DOHH2 (cell line): ENCODE results near the gene ADAMTSL1.

Experiments used
- H3F3A ChIP-seq: fragments of 200-600 bp; sonication (generic), shearing (Covaris generic); 2 replicates; pipeline ENCODE4 v1.6.0; 2016; ENCODE audit warnings: antibody characterized with exemption, mild to moderate bottlenecking; ENCODE audit not compliant: control insufficient read depth, insufficient read depth
- H3K27ac ChIP-seq: fragments of 200-600 bp; sonication (generic); 2 replicates; pipeline ENCODE4 v1.5.1; 2014; ENCODE audit warnings: low read depth, mild to moderate bottlenecking, low read length, moderate library complexity
- H3K27me3 ChIP-seq: fragments of 200-600 bp; sonication (generic); 2 replicates; pipeline ENCODE4 v1.6.1; 2014; ENCODE audit warnings: mild to moderate bottlenecking, low read length, mixed read lengths; ENCODE audit not compliant: control insufficient read depth
- H3K36me3 ChIP-seq: fragments of 200-600 bp; sonication (generic); 2 replicates; pipeline ENCODE4 v1.6.1; 2014; ENCODE audit warnings: mild to moderate bottlenecking, low read length, moderate library complexity, mixed read lengths; ENCODE audit not compliant: control insufficient read depth
- H3K4me1 ChIP-seq: fragments of 200-600 bp; sonication (generic); 2 replicates; pipeline ENCODE4 v1.6.1; 2014; ENCODE audit warnings: mild to moderate bottlenecking, low read length, mixed read lengths; ENCODE audit not compliant: control insufficient read depth
- H3K4me2 ChIP-seq: fragments of 200-600 bp; sonication (generic); 2 replicates; pipeline ENCODE4 v1.6.0; 2014; ENCODE audit warnings: mild to moderate bottlenecking, low read length, moderate library complexity
- H3K4me3 ChIP-seq: fragments of 200-600 bp; sonication (generic); 2 replicates; pipeline ENCODE4 v1.5.1; 2014; ENCODE audit warnings: mild to moderate bottlenecking, low read length, mixed read lengths
- H3K79me2 ChIP-seq: fragments of 200-600 bp; sonication (generic); 2 replicates; pipeline ENCODE4 v1.6.1; 2014; ENCODE audit warnings: mild to moderate bottlenecking, low read length, mixed read lengths; ENCODE audit not compliant: control insufficient read depth
- H3K9me2 ChIP-seq: fragments of 200-600 bp; sonication (generic); replicated peaks from 2 replicates; pipeline ENCODE4 v1.6.1; 2014; ENCODE audit warnings: mild to moderate bottlenecking, low read length, mixed read lengths; ENCODE audit not compliant: control insufficient read depth
- H3K9me3 ChIP-seq: fragments of 200-600 bp; sonication (generic); 2 replicates; pipeline ENCODE4 v1.6.1; 2014; ENCODE audit warnings: antibody characterized with exemption, low read length, mixed read lengths; ENCODE audit not compliant: control insufficient read depth, insufficient read depth
- H4K20me1 ChIP-seq: fragments of 200-600 bp; sonication (generic); 2 replicates; pipeline ENCODE4 v1.6.0; 2014; ENCODE audit warnings: low read depth, mild to moderate bottlenecking, antibody characterized with exemption, low read length, moderate library complexity; ENCODE audit not compliant: control insufficient read depth, insufficient read depth
- EZH2phosphoT487 ChIP-seq: fragments of 200-600 bp; sonication (generic); IDR thresholded peaks from 2 replicates; pipeline ENCODE4 v1.6.1; 2017; ENCODE audit warnings: borderline replicate concordance, mild to moderate bottlenecking, antibody characterized with exemption, low read length, moderate library complexity, mixed read lengths
- TF ChIP-seq, protein P1 (sequence below): fragments of 200-600 bp; sonication (generic); IDR thresholded peaks from one replicate; pipeline ENCODE4 v1.5.1; 2014; ENCODE audit warnings: antibody characterized with exemption, mild to moderate bottlenecking, low read depth, low read length; ENCODE audit not compliant: poor library complexity, severe bottlenecking

Gene ADAMTSL1

DNA sequence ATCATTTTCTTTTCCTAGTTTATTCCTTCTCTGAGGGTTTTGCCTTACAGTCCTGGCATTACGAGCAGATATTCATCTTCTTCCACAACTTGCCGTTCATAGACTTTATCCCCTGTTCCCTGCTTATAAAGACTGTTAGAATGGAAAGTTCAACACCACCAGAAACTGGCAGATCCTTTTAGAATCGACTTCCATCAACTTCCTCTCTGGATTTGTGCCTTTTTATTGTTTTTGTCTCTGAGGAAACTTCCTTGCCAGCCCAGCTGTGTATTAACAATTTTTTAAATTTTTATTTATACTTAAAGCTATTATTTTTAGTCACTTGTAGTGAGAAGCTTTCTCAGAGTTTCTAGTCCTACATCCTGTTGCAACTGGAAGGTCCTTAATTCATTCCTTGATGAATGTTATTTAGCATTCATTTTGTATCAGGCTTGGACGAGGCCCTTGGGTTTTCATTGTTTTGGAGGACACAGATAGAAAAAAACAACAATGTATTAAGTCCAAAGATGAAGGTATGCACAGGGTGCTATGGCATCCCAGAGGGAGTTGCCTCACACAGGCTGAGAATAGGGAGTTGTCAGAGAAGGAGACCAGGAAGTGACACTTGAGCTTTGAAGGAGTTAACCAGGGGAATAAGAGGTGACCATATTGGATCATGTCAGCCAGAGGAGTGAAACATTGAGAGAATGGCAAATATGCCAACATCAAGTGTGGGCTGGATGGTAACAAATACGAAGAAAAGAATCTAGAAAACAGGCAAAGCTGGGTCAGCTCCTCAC lies 81.3 kb downstream of the ADAMTSL1 start:
- Histone ChIP-seq H3K27ac (no peak overlapping the region), H3K4me1 (no peaks in the 10 kb centered on the region), H4K20me1 (no peaks in the 10 kb centered on the region), H3K27me3 (no peaks in the 10 kb centered on the region), H3K9me2 (no peaks in the 10 kb centered on the region), H3K36me3 (no peaks in the 10 kb centered on the region), H3K9me3 (no peaks in the 10 kb centered on the region), H3F3A (no peaks in the 10 kb centered on the region), H3K79me2 (no peaks in the 10 kb centered on the region), H3K4me2 (no peak overlapping the region), H3K4me3 (no peak overlapping the region)
- TF ChIP-seq, protein P1, sequence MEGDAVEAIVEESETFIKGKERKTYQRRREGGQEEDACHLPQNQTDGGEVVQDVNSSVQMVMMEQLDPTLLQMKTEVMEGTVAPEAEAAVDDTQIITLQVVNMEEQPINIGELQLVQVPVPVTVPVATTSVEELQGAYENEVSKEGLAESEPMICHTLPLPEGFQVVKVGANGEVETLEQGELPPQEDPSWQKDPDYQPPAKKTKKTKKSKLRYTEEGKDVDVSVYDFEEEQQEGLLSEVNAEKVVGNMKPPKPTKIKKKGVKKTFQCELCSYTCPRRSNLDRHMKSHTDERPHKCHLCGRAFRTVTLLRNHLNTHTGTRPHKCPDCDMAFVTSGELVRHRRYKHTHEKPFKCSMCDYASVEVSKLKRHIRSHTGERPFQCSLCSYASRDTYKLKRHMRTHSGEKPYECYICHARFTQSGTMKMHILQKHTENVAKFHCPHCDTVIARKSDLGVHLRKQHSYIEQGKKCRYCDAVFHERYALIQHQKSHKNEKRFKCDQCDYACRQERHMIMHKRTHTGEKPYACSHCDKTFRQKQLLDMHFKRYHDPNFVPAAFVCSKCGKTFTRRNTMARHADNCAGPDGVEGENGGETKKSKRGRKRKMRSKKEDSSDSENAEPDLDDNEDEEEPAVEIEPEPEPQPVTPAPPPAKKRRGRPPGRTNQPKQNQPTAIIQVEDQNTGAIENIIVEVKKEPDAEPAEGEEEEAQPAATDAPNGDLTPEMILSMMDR, result no peak
- TF ChIP-seq EZH2phosphoT487, result no peak

DNA sequence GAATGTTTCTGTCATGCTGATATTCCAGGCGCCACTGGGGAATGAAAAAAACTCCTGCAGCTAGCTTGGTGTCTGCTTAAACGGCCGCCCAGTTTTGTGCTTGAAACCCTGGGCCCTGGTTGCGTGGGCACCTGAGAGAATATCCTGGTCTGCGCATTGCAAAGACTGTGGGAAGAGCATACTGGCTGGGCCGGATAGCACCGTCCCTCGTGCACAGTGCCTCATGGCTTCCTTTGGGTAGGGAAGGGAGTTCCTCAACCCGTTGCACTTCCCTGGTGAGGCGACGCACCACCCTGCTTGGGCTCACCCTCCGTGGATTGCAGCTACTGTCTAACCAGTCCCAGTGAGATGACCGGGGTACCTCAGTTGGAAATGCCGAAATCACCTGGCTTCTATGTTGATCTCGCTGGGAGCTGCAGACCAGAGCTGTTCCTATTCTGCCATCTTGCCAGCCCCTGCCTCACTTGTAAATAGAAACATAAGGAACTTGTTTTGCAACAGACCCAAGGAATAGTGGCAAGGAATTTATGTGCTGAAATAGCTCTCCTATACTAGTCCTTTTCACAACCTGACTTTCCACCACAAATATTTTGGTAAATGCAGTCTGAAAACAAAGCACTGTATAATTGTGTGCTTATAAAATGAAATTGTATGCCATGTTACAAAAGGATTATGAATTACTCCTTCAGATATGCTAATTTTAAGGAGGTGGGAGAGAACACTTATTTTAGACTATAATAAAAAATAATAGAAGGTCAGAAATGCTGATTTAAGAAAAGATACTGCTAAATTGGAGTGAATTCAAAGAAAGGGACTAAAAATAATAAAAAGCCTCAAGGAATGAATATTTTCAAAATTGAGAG lies 90.3 kb downstream of the ADAMTSL1 start:
- Histone ChIP-seq H3K27me3 (no peaks in the 10 kb centered on the region), H3K79me2 (no peaks in the 10 kb centered on the region), H3K9me2 (no peaks in the 10 kb centered on the region), H3K36me3 (no peaks in the 10 kb centered on the region), H3F3A (no peaks in the 10 kb centered on the region), H4K20me1 (no peaks in the 10 kb centered on the region), H3K27ac (no peak overlapping the region), H3K4me1 (no peaks in the 10 kb centered on the region), H3K4me2 (no peak overlapping the region), H3K4me3 (no peak overlapping the region), H3K9me3 (no peaks in the 10 kb centered on the region)
- TF ChIP-seq, protein P1, result no peak
- no peak for TF ChIP-seq EZH2phosphoT487

DNA sequence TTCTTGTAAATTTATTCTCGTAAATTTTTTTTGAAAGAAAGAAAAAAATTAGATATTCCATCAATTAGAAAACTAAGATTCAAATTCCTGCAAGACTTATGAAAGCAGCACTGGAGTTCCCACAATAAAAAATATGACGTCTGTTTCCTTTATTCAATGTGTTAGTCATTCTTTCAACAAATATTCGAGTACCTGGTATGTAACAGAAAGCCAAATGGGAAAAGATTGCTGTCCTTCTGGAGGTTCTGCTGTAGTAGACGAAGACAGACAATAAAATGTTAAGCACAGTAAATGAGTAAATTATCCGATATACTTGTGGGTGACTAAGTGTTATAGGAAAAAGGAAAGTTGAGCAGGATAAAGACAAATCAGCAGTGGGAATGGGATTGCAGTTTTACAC lies 92.2 kb downstream of the ADAMTSL1 start:
- H3K9me2 ChIP-seq, result no peaks in the 10 kb centered on the region
- H3K79me2 ChIP-seq, result no peaks in the 10 kb centered on the region
- H3K4me3 ChIP-seq, result no peak overlapping the region
- no peak overlapping the region for H3K27ac ChIP-seq
- H3K4me1 ChIP-seq, result no peaks in the 10 kb centered on the region
- no peaks in the 10 kb centered on the region for H4K20me1 ChIP-seq
- no peaks in the 10 kb centered on the region for H3K9me3 ChIP-seq
- no peaks in the 10 kb centered on the region for H3F3A ChIP-seq
- no peak overlapping the region for H3K4me2 ChIP-seq
- H3K36me3 ChIP-seq, result no peaks in the 10 kb centered on the region
- H3K27me3 ChIP-seq, result no peaks in the 10 kb centered on the region
- TF ChIP-seq EZH2phosphoT487, result no peak
- TF ChIP-seq, protein P1, result no peak
